Measurements from ENCODE around the gene TASOR2.
A peak's percentile ranks its signal among the peaks of the same experiment; 100 is the strongest.

TASOR2 gene

DNA sequence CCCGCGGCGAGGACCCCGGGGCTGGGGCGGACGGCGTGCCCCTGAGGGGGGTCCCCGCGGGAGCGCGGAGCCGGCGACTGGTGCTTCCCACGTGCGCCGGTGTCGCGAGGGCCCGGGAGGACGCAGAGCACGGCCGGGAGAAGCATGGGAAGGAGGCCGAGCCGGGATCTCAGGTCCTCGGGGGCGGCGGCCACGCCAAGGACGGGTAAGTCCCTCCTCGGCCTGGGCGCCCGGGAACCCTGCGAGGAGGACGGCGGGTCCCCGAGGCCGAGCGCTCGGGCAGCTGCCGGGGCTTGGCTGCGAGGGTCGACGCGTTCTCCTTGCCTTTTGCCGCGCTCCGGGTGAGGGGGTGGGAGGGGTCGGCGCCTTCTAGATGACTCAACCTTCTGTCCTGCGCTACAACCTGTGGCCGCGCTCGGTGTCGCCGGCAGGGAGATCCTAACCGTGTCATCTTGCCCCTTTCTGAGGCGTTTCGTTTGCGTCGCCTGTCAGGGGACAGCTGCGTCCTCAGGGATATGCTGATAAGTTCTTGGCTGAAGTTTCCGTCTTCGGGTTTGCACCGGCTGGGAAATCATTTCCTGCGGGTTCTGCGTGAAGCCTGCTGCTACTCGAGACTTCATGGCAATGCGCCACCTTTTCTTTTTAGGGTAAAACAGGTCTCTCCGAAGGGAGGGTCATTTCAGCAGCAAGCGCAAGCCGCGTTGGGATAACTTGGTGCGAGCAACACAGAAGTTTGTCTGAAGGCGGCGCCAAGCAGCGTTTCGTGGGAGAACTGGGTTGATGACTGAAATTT lies 529 bp downstream of the TASOR2 start:
- DNase-seq (ENCODE audit: low read depth, low spot score) = peak; percentile 38

DNA sequence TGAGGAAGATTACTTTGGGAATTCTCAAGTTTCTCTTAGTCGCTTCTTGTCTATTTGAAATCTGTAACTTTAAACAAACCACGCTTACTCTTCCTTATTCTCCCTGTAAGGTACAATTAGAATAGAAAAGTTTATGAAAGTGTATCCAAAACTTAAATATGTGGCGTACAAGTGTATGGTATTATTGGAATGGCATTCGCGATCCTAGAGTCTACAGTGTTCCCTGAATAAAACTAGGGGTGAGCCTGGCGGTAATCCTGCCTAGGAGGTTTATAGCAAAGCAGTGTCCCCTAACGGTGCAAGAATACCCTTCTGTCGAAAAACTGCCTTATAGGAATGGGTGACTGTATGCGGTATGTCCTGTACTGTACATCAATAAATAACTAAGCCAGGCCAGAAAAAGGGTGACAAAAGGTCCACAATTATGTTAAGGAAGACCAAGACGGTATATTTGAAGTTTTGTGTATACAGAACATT lies 1.2 kb downstream of the TASOR2 start:
- DNase-seq (ENCODE audit: low read depth, low spot score) = no peak

DNA sequence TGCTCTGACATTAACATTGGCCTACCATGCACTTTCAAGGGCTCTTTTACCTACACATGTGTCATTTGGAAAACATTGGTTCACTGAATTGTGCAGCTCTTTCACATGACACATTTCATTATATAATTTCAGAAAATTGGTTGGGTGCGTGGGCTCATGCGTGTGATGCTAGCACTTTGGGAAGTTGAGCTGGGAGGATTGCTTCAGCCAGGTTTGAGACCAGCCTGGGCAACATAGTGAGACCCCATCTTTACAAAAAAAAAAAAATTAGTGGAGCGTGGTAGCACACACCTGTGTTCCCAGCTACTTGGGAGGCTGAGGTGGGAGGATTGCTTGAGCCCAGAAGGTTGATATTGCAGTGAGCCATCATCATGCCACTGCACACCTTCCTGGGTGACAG lies 3.9 kb downstream of the TASOR2 start:
- DNase-seq (ENCODE audit: low read depth, low spot score) = no peak

DNA sequence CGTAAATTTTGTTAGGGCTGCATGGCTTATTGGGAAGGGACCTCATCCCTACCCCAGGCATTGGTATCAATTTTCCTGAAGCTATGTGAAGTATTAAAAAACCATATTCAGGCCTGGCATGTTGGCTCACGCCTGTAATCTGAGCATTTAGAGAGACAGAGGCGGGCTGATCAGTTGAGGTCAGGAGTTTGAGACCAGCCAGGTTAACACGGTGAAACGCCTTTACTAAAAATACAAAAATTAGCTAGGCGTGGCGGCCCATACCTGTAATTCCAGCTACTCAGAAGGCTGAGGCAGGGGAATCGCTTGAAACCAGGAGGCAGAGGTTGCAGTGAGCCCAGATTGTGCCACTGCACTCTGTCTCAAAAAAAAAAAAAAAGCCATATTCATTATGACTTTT lies 7.1 kb downstream of the TASOR2 start:
- no peak for DNase-seq (ENCODE audit: low read depth, low spot score)

DNA sequence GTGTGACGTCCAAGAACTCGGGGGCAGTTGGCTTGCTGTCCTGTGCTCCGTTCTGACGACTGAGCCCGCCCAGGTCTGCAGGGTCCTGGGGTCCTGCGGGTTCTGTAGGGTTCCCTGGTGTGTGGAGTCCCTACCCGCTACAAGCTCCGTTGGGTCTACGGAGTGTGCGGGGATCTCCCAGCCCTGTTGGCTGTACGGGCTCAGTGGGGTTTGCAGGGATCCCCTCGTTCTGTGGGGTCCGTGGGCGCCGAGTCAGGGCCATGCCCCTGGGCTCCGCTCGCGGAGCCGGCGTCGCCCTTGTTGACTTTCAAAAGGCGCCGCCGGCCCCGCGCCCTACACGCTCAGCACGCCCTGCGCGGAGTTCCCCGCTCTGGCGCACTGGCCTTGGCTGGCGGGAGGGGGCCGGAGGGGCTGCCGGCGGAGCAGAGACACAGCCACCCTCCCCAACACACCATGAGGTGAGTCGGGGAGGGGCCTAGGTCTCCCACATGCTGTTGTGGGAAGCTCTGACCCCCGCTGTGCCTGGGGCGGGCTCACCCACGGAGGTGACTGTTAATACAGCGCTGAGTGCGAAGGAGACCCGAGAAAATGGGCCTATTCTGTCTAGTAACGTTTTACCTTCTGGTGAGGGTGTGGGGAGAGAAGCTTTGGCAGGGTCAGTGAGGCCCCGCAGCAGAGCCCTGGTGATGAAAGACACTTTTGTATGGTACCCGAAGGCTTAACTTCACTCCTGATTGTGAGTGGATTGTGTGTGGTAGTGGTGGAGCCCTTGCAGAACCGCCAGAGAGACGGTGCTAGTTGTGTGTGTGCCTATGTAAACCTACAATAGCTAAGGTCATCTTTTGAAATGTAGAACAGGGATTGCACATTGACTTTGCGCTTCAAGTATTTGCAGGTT lies 8.1 kb downstream of the TASOR2 start:
- DNase-seq (ENCODE audit: low read depth, low spot score) = peak; percentile 8

DNA sequence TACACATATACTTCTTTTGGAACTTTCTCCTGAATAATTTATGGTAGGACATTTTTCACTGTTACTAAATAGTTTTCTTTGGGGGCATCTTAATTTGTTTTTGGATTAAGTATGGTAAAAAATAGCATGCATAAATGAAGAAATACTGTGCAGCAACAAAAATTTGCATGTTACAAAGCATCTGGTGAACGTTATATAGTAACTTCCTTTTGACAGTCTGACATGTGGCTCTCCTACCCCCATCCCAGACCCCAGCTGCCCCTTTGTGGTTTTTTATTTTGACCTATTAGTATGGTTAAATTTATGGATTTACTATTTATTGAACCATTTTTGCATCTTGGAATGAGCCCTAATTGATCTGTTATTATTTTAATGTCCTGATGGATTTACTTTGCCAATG lies 9.9 kb downstream of the TASOR2 start:
- no peak for DNase-seq (ENCODE audit: low read depth, low spot score)

DNA sequence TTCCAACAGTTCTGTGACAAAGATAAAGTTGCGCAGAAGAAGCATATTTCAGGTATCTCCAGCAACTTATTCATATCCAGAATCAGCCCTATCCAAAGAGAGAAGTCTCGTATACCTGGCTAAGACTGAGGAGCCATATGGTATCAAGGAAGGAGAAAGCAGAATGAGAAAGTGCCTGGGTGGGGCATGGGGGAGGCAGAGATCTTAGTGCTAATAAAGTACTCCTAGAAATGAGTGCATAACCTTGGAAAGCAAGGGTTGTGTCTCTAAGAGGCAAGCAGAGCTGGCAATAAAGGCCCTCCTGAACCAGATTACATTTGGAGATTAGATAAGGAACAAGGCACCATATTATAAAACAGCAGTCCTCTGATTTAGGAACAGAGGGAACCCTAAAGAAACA lies 12.7 kb downstream of the TASOR2 start:
- no peak for DNase-seq (ENCODE audit: low read depth, low spot score)

DNA sequence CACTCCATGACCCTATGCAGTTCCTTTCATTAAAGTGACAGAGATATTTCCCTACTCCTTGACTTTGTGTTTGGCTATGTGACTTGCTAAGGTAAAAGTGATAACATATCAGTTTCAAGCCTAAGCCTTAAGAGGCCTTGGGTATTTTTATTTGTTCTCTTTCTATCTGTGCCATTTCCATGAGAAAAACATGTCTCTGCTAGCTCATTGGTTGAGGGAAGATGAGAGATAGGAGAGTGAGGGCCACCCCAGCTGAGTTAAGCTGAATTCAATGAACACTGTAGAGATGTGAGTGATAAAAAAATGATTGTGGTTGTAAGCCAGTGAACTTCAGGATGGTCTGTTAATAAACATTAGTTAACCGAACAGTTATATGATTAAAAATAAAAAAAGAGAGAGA lies 13.4 kb downstream of the TASOR2 start:
- no peak for DNase-seq (ENCODE audit: low read depth, low spot score)

DNA sequence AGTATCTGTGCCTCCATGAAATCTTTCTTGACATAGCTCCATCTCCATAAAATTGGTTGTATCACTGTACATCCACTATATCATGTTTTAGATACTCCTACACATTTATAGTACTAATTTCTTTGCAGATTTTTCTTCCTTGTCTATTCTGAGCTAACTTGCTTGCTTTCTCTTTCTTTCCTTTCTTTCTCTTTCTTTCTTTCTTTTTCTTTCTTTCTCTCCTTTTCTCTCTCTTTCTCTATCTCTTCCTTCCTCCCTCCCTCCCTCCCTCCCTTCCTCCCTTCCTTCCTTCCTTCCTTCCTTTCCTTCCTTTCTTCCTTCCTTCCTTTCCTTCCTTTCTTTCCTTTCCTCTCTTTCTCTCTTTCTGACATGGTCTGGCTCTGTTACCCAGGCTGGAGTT lies 23.7 kb downstream of the TASOR2 start:
- DNase-seq (ENCODE audit: low read depth, low spot score) = no peak

DNA sequence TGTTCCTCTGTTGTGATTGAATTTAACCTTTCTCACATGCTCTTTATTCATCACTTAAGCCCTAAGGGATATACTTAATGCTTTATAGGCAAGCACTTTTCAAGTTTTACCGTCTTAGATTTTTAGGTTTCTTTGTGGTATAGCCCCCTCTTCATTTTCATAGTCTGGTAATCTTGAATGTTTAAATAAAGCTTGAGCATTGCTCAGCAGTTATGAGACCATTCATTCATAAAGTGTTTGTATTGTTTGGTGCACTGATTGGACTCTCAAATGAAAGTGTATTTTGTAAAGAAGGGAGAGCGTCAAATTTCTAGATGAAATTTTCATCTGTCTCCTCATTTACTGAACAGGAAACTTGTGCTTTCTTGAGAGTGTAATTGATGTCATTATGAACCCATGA lies 25.2 kb downstream of the TASOR2 start:
- no peak for DNase-seq (ENCODE audit: low read depth, low spot score)

DNA sequence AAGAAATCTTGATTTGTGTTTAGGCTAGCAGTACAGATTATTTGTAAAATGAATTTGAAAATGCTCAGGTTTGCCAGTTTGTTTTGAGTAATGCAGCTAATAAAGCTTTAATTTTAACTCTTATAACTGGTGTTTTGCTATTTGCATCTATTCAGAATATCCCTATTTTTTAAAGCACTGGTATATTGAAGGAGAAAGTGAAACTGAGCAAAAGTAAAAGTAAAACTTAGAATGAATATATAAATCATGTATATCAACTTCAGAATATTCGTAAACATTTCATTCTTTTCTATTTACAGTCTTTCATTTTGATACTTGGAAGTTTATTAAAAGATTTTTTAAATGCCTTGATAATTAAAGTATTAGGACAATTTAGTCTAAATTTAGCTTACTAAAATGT lies 26.2 kb downstream of the TASOR2 start:
- no peak for DNase-seq (ENCODE audit: low read depth, low spot score)

DNA sequence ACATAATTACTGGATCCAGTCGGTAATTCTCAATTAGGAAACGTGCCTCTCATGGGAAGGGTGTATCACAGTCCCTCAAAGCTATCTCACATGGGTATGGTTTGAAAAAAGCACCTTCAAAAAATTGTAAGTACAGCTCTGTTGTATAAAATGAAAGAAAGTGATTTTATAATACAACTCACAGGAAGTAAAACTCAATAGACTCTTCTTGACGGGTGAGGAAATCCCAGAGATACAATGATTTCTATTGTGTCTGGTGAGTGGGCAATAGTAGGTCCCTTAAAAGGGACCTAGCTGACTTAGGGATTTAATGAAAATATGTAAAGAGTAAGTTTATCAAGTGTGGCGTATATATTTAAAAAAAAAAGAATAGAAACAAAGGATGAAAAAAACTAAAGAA lies 27.0 kb downstream of the TASOR2 start:
- no peak for DNase-seq (ENCODE audit: low read depth, low spot score)

DNA sequence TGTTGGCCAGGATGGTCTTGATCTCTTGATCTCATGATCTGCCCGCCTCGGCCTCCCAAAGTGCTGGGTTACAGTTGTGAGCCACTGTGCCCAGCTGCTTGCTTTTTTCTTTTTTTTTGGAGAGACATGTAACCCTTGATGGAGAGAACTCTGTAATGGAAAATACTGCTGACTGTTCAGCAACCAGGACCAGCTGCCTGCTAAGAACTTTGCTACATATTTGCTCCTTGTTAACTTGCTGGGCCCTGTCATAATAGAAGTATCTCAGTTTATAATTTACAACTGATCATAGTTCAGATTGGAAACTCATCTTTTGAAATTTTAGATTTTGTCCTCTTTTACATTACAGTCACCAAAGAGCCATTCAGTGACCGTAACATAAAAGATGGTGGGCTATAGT lies 34.9 kb downstream of the TASOR2 start:
- DNase-seq (ENCODE audit: low read depth, low spot score) = no peak

DNA sequence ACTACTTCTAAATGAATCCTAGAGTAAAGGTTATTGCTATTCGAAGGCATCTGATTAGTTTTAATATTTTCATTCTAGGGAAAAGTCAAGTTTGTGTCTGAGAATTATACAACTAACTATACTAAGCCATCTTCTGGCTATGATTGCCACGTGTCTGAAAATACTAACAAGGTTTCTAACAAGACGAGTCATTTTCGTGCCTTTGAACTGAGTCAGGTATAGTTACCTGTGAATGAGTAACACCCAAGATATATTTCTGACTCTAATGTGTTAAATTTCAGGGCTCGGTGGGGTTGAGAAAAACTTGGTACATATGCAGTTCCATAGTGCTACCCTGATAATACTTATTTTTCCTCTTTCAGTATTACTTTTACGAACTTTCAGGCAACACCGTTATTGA lies 35.5 kb downstream of the TASOR2 start:
- no peak for DNase-seq (ENCODE audit: low read depth, low spot score)

DNA sequence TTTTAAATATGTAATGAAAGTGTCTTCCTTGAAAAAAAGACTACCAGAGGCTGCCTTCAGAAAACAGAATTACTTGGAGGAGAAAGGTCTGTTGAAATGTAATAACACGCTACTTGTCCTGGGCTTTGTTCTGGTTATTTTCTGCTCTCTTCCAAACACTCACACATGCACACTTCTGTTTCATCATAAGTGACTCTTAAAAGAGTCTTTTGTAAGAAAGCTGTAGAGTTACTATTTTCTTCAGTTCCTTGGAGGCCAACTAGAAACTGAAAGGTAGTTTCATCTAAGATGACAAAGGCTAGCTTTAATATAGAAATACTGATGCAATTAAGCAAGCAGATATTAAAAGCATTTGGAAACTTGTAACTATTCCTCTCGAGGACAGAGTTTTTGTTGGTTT lies 39.1 kb downstream of the TASOR2 start:
- no peak for DNase-seq (ENCODE audit: low read depth, low spot score)

DNA sequence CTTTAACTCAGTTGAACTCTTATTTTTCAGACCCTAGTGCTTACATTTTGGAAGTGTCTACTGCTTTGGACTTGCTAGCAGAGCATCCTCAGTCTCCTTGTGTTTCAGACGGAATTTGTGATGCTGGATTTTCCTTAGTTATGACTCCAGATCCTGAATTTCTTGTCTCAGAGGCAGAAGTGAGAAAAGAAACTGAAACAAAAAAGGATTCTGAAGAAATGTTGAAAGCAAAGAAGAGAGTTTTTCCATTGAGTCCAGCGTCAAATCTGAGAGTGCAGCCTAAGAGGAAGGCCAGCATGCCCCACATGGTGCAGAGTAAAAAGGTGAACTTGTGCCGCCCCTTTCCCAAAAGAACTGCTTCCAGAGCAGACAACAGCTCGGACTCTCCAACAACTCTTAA lies 46.1 kb downstream of the TASOR2 start:
- no peak for DNase-seq (ENCODE audit: low read depth, low spot score)

DNA sequence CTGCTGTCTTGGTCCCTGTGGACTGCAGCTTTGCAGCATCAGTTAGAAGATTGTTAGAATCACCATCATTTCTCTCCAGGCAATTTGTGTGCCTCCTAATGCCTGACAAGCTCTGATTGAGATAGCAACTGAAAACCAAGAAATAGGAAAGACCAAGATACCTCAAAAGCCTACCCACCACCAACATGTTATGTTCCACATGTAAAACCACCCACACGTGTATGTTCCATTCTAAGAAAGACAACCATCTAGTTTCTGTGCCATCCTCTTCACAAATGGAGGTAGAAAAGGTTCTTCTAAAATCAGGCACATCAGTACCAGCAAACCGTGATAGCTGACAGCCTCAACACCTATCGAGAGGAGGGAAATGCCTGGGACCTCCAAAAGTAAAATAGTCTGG lies 46.9 kb downstream of the TASOR2 start:
- no peak for DNase-seq (ENCODE audit: low read depth, low spot score)

DNA sequence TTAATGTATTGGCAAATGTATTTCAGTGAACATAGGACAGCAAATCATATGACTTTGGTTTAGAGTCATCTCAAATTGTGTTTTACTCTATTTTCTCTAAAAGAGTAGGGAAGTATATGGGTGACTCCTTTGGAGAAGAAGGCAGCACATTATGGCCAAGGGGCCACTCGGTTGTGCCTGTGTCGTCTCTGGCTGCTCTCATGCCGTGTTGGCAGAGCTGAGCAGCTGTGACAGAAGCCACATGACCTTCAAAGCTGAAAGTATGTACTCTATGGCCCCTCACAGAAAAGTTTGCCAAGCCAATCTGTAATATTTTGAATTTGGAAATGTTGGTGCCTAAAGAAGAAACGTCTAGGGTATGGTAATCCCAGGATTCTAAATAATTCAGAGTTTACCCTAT lies 47.5 kb downstream of the TASOR2 start:
- no peak for DNase-seq (ENCODE audit: low read depth, low spot score)
